ENCODE data around the gene SPATA31D3.
"Not testable (repeated sequence)": the region's sequence is repeated elsewhere in the genome, so short reads cannot be mapped to it uniquely, and the experiment has no call there.

SPATA31D3 gene

GRCh38 chr9:81979196-81979595 is 35.9 kb downstream of the SPATA31D3 start:
- DNase-seq (ENCODE audit: low spot score) = no peak

GRCh38 chr9:81980568-81980967 is 37.3 kb downstream of the SPATA31D3 start:
- no peak for DNase-seq (ENCODE audit: low spot score)

- no peak for DNase-seq (ENCODE audit: low spot score)
These were observed 38.6 kb downstream of the SPATA31D3 start for GRCh38 chr9:81981883-81982282.

GRCh38 chr9:81984928-81985327 is 41.6 kb downstream of the SPATA31D3 start:
- DNase-seq (ENCODE audit: low spot score) = no peak

- no peak for DNase-seq (ENCODE audit: low spot score)
These were observed 42.8 kb downstream of the SPATA31D3 start for GRCh38 chr9:81986051-81986450.

GRCh38 chr9:81988472-81988871 is 45.2 kb downstream of the SPATA31D3 start, which contains the start of gene SPATA31D1:
Gene SPATA31D1, plus strand, starts transcription at chr9:81988772. Its CDS starts 47 bp downstream, at chr9:81988819.
- not testable (repeated sequence) for DNase-seq (ENCODE audit: low spot score)

GRCh38 chr9:81989700-81990099 is 46.4 kb downstream of the SPATA31D3 start:
- DNase-seq (ENCODE audit: low spot score) = no peak

- DNase-seq (ENCODE audit: low spot score) = no peak
These were observed 50.4 kb downstream of the SPATA31D3 start for GRCh38 chr9:81993656-81994055.
